Cardiac fibroblast (primary cell): ENCODE results near the gene MRPS27.

Experiments
- DNase-seq, 2 donors: peaks; one replicate each; pipeline versions ENCODE4 v3.0.0 to v3.0.0-alpha.2; 2010; ENCODE audit warnings: low read depth in 2 of 2
- H3K4me3 ChIP-seq, 2 donors: replicated peaks in 1 of 2; 1 replicate in 1 of 2; 2 replicates in 1 of 2; pipeline ENCODE4 v1.5.1; 2011; ENCODE audit warnings: low read depth in 2 of 2, low read length in 2 of 2, mild to moderate bottlenecking in 2 of 2, moderate library complexity in 1 of 2
- CTCF ChIP-seq: IDR thresholded peaks from one replicate; pipeline ENCODE4 v1.5.1; 2011; ENCODE audit warnings: low read depth, mild to moderate bottlenecking, low read length, inconsistent platforms

Gene MRPS27

GRCh38 chr5:72364171-72364570 lies 44.1 kb upstream of the MRPS27 start:
- no peak for TF ChIP-seq CTCF
- DNase-seq, result no peak
- no peak overlapping the region for H3K4me3 ChIP-seq

GRCh38 chr5:72363166-72363802 lies 43.2 kb upstream of the MRPS27 start:
- DNase-seq, result peak; percentile 76 to 92
- TF ChIP-seq CTCF, result no peak
- no peak overlapping the region for H3K4me3 ChIP-seq

- H3K4me3 ChIP-seq, result no peak overlapping the region
- no peak for DNase-seq
- TF ChIP-seq CTCF, result no peak
Observed at GRCh38 chr5:72359886-72360285, 39.8 kb upstream of the MRPS27 start.

DNA sequence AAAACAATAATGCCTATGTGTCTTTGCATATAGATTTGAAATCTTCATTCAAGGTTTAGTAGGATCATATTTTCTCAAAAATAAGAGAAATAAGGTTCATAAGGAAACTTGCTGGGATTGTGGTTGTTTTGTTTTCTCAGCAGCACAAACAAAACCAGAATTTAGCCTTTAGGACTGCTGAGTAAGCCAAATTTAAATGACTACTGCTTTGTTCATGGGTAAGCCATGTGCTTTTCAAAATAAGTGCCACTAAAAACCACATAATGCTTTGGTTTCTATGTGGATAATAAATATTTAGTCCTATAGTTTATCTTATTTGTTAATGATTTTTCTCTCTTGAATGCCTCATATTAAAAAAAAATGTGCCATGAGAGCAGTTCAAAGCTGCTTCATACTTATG lies 38.9 kb upstream of the MRPS27 start:
- H3K4me3 ChIP-seq, result no peak overlapping the region
- TF ChIP-seq CTCF, result no peak
- no peak for DNase-seq

GRCh38 chr5:72356361-72356760 lies 36.3 kb upstream of the MRPS27 start:
- DNase-seq, result no peak
- no peak for TF ChIP-seq CTCF
- H3K4me3 ChIP-seq, result no peak overlapping the region

DNA sequence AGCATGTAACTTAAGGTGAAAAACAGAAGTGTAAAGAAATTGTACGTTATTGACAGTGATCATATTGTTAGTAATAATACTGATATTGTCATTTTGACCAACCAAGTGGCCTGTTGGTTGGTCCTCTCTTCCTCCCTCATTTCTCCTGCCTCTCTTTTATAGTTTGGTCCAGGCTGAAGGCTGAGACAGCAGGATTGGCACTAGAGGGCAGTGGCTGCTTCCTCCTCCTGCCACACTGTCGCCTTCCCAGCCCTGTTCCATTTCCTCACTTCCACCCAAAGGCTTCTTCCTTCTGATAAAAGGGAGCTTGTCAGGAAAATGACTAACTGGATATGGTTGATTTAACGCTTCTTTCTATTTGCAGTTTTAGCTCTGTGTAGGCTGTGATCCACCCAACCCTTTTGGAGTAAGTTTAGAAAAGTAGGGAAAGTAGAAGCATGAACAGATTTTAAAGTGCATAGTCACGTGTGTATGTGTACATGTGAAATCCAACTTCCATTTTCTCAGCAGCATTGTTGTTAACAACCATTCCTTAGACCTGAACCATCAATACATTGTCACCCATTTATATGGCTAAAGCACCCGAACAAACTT lies 35.8 kb upstream of the MRPS27 start:
- H3K4me3 ChIP-seq, result no peak overlapping the region
- TF ChIP-seq CTCF, result peak; percentile 46
- DNase-seq, result peak; percentile 58 to 64

GRCh38 chr5:72353046-72353445 lies 33.0 kb upstream of the MRPS27 start:
- no peak for TF ChIP-seq CTCF
- no peak overlapping the region for H3K4me3 ChIP-seq
- DNase-seq, result peak; percentile 68 to 73
